Pons (tissue), 1 donor: Measurements from ENCODE around the gene OSBP.
"Not testable (repeated sequence)": the region's sequence is repeated elsewhere in the genome, so short reads cannot be mapped to it uniquely, and the experiment has no call there.

Source experiments
- DNase-seq: peaks from one replicate; pipeline ENCODE4 v3.0.0-alpha.2; 2016; ENCODE audit warnings: low spot score

The OSBP gene, protein sequence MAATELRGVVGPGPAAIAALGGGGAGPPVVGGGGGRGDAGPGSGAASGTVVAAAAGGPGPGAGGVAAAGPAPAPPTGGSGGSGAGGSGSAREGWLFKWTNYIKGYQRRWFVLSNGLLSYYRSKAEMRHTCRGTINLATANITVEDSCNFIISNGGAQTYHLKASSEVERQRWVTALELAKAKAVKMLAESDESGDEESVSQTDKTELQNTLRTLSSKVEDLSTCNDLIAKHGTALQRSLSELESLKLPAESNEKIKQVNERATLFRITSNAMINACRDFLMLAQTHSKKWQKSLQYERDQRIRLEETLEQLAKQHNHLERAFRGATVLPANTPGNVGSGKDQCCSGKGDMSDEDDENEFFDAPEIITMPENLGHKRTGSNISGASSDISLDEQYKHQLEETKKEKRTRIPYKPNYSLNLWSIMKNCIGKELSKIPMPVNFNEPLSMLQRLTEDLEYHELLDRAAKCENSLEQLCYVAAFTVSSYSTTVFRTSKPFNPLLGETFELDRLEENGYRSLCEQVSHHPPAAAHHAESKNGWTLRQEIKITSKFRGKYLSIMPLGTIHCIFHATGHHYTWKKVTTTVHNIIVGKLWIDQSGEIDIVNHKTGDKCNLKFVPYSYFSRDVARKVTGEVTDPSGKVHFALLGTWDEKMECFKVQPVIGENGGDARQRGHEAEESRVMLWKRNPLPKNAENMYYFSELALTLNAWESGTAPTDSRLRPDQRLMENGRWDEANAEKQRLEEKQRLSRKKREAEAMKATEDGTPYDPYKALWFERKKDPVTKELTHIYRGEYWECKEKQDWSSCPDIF

DNA sequence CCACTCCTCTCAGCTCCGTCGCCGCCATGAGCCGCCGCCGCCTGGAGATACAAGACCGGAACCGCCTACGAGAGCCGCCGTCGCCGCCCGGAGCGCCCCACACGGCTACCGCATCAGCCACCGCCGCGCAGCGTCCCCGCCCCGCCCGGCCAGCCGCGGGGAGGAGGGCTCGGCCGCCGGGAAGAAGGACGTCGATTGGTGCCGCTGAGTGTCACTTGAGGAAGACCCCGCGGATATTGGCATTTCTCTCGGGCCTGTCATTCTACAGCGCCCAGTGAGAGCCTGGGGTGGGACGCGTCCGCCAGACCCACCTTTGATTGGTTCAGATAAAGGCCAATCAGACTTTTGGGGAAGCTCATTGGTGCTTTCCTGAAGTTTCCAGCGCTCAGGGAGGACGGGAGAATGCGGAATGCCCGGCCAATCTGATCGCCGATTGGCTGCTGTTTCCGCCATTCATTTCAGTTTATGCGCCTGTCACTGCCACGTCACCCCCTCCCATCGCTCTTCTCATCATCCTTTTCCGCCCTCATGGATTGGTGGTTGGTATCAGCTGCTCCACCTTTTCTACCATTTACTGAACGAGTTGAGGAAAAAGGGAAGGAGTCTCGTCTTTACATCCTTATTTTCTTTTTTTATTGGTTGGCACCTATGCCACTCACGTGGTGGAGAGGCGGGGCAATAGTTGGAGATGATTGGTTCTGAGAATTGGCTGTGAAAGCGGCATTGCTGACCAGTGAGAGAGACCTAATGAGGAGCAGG lies at the start of gene OSBP:
TSS of gene OSBP (minus strand) at position 138 of the 759 bp plus-strand sequence. CDS start at position 28, 110 bp downstream.
- peak; percentile 100 for DNase-seq

DNA sequence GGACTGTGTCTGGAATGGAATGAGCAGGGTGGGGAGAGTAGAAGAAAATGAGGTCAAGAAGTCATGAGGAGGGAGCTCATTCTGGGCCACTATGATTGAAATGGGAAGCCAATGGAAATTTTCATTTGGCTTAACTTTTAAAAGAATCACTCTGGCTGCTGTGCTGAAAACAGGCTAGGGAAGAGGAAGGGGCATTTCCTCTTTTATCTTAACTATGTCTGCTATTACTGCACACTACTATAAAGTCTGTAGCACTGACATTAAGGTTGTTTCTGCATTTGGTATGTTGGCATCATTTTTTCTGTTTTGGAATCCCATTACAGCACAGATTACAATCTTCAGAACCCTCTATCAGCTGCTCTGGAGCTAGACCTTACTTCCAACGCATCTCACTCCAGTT lies 45.0 kb upstream of the OSBP start:
- peak; percentile 31 for DNase-seq

DNA sequence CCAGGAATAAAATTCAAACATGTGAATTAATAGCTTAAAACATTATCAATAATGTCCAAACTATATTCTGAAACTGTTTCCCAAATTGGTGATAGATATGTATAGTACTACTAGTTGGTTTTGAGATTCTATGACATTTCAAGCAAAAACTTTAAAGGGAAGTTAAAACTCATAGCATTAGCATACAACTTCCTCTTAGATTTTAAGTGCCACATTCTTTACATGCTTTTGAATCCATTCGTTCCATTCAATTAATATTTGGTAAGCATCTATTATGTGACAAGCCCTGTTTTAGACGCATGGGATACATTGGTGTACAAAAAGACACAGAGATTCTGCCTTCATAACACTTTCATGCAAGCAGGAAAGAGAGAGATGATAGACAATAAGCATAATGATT lies 44.4 kb upstream of the OSBP start:
- peak; percentile 11 for DNase-seq

DNA sequence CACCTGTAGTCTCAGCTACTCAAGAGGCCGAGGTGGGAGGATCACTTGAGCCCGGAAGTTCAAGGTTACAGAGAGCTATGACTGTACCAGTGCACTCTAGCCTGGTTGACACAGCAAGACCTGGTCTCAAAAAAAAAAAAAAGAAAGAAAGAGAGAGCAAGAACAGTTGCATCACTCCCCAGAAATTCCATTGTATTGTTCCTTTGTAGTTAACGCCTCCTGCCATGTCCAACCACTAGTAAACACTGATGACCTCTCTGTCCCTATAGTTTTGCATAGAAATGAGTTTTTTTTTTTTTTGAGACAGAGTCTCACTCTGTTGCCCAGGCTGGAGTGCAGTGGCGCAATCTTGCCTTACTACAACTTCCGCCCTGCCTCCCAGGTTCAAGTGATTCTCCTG lies 42.5 kb upstream of the OSBP start:
- no peak for DNase-seq

DNA sequence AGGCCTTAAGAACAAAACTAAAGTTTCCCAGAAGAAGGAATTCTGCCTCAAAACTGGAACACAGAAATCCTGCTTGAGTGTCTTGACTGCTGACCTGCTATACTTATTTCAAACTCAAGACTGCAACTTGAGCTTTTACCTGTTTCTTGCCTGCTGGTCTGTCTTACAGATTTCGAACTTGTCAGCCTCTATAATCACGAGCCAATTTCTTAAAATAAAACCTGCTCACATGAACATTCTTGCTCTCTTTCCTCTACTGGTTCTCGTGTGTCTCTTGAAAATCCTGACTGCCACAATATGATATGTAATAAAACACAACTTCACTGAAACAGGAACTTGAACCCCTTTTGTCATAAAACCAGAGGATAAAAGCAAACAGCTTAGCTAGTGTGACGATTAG lies 39.3 kb upstream of the OSBP start:
- DNase-seq = no peak

DNA sequence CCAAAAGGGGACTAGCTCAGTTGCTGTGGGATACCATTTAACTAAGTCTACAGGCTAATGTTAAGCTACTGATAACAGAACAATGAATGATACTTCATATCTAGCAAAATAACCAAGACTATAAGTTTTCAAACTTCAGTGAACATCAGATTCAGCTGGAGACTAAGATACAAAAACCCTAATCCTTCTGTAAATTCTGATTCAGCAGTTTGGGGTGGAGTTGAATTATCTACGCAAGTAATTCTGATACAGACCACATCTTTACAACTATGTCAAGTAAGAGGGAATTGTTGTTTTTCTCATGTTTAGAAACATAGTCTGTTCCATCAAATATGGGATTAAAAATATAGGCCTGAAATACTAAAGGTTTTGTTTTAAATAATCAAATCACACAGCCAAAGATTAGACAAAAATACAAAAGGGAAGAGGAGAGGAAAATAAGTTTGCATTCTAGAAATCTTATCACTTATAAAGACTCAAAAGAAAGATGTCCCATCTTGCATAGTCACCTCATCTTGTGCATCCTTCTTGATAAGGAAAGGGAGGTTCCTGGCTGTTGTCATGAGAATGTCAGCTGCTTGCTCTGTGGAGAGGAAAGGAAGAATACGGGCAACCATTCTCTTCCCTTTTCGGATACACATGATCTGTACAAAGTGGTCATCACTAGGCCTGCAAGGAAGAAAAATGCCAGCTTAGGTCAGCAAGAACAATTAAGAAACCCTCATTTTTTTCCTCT lies 31.8 kb upstream of the OSBP start:
- DNase-seq = peak; percentile 15

DNA sequence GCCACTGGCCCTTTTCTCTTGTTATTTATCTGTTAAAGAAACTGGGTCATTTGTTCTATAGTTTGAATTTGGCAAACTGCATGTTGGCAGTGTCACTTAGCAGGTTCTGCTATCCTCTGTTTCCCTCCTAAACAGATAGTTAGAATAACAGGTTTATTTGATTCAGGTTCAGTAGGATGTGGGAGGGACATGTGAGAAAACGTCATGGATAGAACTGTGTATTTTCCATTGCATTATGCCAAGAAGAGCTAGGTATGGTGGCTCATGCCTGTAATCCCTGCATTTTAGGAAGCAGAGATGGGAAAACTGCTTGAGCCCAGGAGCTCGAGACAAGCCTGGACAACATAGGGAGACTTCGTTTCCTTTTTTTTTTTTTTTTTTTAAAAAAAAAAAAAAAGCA lies 29.0 kb upstream of the OSBP start:
- DNase-seq = no peak

DNA sequence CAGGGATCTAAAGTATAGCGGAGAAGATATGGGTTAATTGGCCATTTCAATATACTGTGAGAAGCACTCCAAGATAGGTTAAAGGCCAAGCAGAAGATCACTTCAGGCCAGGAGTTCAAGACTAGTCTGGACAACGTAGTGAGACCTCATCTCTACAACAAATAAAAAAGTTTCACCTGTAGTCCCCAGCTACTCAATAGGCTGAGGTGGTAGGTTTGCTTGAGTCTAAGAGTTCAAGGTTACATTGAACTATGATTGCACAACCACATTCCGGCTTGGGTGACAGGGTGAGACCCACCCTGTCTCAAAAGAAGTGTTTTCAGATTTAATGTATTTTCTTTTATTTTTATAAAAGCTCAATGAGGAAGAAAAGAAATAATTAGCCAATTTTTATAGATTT lies 27.8 kb upstream of the OSBP start:
- DNase-seq = no peak

DNA sequence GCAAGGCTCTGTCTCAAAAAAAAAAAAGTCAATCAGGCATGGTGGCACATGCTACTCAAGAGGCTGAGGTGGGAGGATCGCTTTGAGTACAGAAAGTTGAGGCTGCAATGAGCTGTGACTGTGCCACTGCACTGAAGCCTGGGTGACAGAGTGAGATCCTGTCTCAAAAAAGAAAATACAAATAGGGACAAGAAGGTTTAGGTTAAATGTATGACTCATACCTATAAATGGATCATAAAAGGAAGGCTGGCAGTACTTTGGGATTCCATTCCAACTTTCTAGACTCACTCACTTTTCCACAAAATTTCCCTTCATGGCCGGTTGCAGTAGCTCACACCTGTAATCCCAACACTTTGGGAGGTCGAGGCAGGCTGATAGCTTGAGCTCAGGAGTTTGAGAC lies 25.6 kb upstream of the OSBP start:
- DNase-seq = no peak

DNA sequence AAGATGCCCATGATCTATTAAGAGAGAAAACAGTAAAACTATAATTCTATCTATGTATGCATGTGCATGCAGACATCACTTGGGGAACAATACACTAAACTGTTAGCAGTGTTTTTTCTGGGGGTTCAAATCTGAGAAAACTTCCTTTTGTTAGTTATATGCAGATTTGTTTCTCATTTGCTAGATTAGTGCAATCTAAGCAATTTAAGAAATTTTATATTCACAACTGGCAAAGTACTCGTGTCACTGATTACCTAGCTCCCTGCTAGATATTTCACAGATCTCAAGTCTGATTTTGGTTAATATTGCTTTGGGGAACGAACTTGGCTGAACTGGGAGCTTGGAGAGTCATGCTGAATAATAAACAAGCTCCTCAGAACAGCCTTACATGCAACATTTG lies 14.9 kb upstream of the OSBP start:
- no peak for DNase-seq

DNA sequence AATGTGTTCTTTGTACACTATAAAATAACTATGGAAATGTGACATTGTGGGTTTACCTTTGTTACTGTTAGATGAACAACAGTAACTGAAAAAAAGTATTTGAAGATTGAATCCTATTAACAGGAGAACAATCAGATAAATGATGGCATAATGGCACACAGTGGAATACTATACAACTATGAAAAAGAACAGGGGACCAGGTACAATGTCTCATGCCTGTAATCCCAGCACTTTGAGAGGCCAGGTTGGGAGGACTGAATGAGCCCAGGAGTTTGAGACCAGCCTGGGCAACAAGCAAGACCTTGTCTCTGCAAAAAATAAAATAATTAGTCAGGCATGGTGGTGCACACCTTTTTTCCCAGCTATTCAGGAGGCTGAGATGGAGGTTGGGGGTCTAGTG lies 14.4 kb upstream of the OSBP start:
- no peak for DNase-seq

DNA sequence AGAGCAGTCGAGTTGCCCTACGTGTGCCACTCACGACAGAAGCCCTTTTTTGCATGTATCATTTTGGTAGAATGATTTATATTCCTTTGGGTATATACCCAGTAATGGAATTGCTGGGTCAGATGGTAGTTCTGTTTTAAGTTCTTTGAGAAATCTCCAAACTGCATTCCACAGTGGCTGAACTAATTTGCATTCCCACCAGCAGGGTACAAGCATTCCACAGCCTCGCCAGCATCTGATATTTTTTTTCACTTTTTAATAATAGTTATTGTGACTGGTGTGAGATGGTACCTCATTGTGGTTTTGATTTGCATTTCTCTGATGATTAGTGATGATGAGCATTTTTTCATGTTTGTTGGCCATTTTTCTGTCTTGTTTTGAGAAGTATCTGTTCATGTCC lies 11.4 kb upstream of the OSBP start:
- DNase-seq = not testable (repeated sequence)

DNA sequence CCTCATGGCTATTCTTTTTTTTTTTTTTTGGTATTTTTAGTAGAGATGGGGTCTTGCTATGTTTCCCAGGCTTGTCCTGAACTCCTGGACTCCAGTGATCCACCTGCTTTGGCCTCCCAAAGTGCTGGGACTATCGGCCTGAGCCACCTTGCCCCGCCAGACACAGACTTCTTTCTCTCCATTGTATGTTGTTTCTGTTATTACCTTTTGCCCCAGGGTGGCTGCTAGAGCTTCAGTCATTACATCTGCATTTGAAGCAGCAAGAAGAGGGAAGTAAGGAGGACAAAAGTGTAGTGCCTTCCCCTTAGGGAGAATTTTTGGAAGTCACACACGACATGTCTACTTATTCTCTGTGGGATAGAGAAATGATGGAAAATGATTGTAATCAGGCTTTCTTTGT lies 10.1 kb upstream of the OSBP start:
- no peak for DNase-seq

DNA sequence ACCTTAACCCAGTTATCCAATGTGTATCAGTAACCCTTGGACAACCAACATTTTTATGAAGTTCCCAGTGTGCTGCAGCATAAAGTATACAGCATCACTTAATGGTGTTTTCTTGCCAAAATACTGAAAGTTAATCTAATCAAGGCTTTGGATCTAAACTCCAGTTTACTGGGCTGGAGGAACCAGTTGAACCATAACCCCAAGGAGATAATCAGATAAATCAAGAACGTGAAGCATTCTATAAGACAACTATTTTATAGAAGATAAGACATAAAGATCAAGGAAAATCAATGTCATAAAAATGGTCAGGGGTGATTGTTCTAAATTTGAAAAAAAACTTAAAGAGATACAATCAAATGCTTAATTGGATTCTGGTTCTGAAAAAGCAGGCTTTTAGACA lies 2.3 kb upstream of the OSBP start:
- no peak for DNase-seq

DNA sequence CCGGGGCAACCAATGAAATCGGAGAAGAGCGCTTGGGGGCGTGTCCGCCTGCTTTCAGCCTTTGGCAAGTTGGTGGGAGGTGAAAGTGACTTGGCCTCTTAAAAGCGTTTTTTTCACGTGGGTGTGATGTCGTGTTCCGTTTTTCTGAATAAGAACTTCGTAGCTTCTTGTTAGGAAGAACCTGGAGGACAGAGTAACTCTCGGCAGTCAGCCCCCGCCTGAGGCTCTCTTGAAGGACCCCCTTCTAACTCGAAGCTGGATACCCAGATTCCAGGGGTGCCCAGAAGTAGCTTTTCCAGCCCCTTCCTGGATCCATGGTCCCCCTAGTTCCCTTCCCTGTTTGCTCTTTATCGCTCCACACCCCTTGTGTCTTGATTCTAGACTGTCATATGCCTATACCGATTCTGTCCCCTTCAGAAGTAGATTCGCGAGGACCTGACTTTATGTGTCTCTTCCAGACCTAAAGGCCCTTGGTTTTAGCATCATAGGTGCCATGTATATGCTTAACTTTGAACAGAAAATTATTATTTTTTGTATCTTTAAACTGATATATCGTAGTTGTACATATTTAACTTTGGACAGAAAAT lies 915 bp upstream of the OSBP start:
- DNase-seq = no peak

DNA sequence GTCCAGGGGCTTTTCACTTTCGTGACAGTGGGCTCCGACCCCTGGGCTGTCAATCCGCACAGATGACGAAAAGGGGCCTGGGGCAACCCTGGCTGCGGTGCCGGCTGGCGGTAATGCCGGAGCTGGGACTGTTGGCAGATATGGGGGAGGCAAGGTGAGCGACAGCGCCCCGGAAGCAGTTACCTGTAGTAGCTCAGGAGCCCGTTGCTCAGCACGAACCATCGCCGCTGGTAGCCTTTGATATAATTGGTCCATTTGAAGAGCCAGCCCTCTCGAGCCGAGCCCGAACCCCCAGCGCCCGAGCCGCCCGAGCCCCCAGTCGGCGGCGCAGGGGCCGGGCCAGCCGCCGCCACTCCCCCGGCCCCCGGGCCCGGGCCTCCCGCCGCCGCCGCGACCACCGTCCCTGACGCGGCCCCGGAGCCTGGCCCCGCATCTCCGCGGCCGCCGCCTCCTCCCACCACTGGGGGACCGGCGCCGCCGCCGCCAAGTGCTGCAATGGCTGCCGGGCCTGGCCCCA lies 396 bp downstream of the OSBP start:
- no peak for DNase-seq

DNA sequence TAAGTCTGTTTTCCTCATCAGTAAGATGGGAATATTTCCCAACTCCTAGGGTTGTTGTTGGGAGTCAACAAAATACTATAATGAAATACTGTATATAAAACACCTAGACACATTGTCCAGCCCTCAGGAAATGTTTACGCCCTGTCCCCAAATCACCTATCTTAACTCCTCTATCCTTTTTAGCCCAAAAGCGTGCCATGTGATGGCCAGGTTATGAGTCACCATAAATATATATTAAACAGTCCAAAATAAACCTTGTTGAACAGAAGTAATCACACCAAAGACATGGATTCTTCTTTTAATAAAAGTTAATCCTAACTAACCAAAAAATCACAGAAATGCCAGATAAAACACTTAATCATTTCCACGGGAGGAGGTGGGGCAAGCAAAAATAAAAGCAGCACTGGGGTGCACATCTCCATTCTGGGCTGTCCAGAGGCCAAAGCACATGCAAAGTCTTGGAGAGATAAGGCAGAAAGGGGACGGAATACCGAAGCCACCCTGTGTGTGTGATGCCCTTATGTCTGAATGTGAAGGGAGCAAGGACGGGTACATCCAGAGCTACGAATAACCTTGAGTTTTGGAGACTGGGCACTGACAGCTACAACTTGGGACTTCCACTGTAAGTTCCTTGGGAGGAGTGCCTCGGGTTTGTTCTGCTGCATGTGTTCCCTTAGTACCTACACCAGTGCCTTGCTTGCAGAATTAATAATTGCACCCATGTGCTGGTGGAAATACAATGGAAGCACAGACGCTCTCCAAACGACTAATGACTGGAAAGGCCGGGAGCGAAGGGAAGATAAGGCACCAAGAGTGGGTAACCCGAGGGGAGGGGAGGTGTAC lies 1.1 kb downstream of the OSBP start:
- peak; percentile 32 for DNase-seq

DNA sequence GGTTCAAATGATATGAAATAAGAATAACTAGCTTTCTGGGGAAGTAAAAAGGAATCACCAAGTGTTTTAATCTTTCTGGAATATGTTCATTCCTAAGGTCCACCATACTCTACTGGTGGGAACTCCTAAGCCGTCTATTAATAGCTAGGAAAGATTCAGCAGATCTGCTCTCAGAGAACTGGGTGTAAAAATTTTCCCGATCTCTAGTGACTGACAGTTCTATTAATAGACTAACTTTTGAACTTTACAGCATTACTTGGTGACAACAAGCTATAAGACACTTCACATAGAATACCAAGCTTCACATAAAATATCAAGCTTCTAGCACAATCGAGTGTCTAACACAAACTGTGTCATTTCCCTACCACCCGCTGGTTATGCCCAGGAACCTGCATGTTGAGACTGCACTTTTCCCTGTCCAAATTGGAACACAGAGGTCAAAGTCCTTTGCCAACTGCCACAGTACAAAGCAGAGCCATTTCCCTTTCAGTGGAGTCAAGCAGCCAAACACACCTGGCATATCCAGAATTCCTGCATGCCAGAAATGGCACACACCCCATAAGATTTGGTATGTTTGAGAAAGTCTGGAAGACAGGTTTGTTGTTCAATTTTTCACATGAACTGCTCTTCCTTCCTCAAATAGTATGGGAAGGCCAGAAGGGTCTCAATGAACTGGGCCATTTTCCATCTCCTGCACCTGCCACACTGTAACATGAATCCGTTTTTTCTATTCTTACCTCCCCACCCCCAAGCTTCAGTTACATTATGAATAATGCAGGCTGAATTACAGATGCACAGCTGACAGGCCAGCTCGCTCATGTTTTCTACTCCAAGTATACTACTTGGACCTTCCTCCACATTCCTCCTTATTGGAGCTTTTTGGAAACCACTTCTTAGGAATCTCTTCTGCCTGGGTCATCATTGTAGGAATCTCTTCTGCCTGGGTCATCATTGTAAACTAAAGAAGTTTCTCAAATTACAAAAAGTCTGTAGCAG lies 3.7 kb downstream of the OSBP start:
- DNase-seq = no peak

DNA sequence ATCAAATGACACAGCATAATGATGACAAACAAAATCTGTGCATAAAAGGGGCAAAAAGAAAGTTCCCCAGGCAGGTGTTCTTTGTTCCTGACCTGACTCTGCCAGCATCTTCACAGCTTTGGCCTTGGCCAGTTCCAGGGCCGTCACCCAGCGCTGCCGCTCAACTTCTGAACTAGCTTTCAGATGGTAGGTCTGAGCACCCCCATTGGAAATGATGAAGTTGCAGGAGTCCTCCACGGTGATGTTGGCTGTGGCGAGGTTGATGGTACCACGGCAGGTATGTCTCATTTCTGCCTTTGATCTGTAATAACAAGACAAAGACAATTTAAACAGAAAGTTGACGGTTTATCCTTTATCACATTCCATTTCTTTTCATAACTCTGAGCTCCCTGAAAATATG lies 5.3 kb downstream of the OSBP start:
- no peak for DNase-seq
